Measurements from ENCODE around the gene DNAJC5. TPM values are rescaled to one million over a fixed set of nuclear protein-coding genes. Genes with fewer than 3 reads are reported as not detected.
"Not testable (repeated sequence)": the region's sequence is repeated elsewhere in the genome, so short reads cannot be mapped to it uniquely, and the experiment has no call there.

DNAJC5 gene
- total RNA-seq, 4 donors from 2014 or later: 18.5 to 26.4 (median 22.5) TPM

DNA sequence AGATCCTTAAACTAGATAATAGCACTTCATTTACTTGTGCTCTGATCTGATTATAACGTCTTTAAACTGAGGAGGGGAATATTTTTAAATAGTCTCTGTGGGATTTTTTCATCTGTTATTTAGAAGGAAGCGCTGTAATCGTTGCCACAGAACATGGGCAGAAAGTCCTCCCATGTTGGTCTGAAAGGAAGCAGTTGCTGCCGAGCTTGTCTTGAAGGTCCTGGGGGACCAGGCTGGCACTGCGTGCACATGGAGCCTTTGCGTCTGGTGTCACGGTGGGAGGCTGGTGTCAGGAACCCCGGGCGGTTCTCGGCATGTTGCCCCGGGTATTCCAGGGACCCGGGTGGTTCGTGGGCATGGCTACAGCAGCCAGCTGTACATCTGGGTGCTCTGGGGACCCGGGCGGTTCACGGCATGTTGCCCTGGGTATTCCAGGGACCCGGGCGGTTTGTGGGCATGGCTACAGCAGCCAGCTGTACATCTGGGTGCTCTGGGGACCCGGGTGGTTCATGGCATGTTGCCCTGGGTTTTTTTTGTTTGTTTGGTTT, 18.4 kb upstream of the DNAJC5 start:
- Histone ChIP-seq H3K27me3 (no peaks in the 10 kb centered on the region), H3K9me3 (no peaks in the 10 kb centered on the region), H3K4me3 (no peak overlapping the region), H3K27ac (peak overlapping the region in 3 of 4 donors; percentile 78 to 83 (median 82)), H3K36me3 (peaks cover 0 to 48% of the 10 kb centered on the region in 2 donors), H3K4me1 (peaks cover 18 to 19% of the 10 kb centered on the region in 2 donors)
- in situ Hi-C loops (cut with MboI; ENCODE audit: low sequenced_read_pairs in 4 of 4): no loop called here
- TF ChIP-seq, protein P1, sequence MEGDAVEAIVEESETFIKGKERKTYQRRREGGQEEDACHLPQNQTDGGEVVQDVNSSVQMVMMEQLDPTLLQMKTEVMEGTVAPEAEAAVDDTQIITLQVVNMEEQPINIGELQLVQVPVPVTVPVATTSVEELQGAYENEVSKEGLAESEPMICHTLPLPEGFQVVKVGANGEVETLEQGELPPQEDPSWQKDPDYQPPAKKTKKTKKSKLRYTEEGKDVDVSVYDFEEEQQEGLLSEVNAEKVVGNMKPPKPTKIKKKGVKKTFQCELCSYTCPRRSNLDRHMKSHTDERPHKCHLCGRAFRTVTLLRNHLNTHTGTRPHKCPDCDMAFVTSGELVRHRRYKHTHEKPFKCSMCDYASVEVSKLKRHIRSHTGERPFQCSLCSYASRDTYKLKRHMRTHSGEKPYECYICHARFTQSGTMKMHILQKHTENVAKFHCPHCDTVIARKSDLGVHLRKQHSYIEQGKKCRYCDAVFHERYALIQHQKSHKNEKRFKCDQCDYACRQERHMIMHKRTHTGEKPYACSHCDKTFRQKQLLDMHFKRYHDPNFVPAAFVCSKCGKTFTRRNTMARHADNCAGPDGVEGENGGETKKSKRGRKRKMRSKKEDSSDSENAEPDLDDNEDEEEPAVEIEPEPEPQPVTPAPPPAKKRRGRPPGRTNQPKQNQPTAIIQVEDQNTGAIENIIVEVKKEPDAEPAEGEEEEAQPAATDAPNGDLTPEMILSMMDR (IDR thresholded peaks at IDR 0.05 in 4 of 5, conservative IDR thresholded peaks at IDR 0.05 in 1 of 5): no peak
- no peak for TF ChIP-seq POLR2A (IDR thresholded peaks at IDR 0.05)
- DNase-seq (no peak), ATAC-seq (no peak)
- intact Hi-C loops (cut with DNase I; ENCODE audit: low total_unique reads): no loop called here

DNA sequence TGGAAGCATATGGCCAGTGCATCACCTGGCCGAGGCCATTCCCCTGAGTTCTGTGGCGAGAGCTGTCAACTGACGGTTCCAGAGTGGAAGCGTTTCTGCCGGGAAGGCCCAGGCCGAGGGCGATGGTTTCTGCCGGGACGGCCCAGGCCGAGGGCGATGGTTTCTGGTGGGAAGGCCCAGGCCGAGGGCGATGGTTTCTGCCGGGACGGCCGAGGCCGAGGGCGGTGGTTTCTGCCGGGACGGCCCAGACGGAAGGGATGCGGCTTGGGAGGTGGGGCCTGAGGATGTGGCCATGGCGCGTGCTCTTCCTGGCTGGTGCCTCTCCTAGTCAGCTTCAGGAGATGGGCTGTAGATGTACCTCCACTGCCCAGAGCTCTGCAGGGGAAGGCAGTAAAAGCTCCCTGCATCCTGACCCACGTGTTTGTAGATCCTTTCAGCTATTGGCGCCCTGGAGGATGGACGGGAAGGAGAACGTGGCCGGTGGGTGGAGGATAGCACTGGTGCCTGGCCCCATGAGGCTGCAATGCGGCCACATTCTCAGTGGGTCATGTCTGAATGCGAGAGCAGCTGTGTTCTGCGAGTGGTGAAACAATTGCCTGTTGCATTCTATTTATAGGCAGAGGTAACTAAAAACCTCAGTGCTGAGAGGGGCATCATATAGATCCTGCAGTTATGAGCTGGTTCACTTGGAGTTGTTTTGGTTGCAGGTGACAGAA, 17.0 kb upstream of the DNAJC5 start:
- peak; percentile 39 to 75 for DNase-seq
- peak; percentile 95 to 96 for ATAC-seq
- TF ChIP-seq, protein P1 (IDR thresholded peaks at IDR 0.05 in 4 of 5, conservative IDR thresholded peaks at IDR 0.05 in 1 of 5): no peak
- TF ChIP-seq POLR2A (IDR thresholded peaks at IDR 0.05): peak; percentile 15 to 42
- peak overlapping the region; percentile 77 to 83 (median 80) for H3K27ac ChIP-seq
- no peaks in the 10 kb centered on the region for H3K9me3 ChIP-seq
- in situ Hi-C loops (cut with MboI; ENCODE audit: low sequenced_read_pairs in 4 of 4): no loop called here
- H3K4me3 ChIP-seq: no peak overlapping the region
- intact Hi-C loops (cut with DNase I; ENCODE audit: low total_unique reads): no loop called here
- peaks cover 0 to 39% of the 10 kb centered on the region in 2 donors for H3K36me3 ChIP-seq
- H3K4me1 ChIP-seq: peaks cover 18 to 19% of the 10 kb centered on the region in 2 donors
- no peaks in the 10 kb centered on the region for H3K27me3 ChIP-seq

DNA sequence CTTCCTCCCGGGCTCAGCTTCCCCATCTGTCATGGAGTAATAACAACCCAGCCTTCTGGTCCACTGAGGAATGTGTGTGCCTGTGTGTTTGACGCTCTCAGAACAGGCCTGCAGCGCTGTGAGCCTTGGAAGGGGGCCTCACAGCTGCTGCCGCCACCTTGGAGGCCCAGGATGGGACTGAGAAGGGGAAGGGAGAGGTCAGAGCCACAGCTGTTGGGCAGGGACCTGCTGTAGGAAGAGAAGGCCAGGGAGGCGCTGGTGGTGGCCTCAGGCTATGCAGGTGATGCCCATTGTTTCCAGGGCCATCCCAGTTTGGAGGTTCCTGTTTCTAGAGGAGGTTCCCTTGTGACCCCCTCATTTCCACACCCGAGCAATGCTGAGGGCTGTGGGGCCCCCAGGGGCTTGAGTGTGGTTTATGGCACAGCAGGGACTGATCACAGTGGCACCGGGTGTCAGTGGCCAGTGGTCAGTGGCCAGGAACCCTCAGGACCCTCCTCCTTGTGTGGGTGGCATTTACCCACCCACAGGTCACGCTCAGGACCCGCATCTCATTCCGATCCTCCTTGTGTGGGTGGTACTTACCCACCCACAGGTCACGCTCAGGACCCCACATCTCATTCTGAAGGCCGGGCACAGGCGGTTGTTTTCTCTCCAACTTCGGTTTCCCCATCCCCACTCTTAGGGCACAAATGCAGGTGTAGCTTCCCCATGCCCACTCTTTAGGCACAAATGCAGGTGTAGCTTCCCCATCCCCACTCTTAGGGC, 15.8 kb upstream of the DNAJC5 start:
- DNase-seq (no peak), ATAC-seq (no peak)
- Histone ChIP-seq H3K27ac (peak overlapping the region; percentile 77 to 83 (median 80)), H3K4me3 (no peak overlapping the region), H3K27me3 (no peaks in the 10 kb centered on the region), H3K4me1 (peaks cover 23 to 24% of the 10 kb centered on the region in 2 donors), H3K9me3 (no peaks in the 10 kb centered on the region), H3K36me3 (peaks cover 0 to 37% of the 10 kb centered on the region in 2 donors)
- intact Hi-C loops (cut with DNase I; ENCODE audit: low total_unique reads) (no loop called here), in situ Hi-C loops (cut with MboI; ENCODE audit: low sequenced_read_pairs in 4 of 4) (no loop called here)
- TF ChIP-seq POLR2A (IDR thresholded peaks at IDR 0.05): no peak
- TF ChIP-seq, protein P1 (IDR thresholded peaks at IDR 0.05 in 4 of 5, conservative IDR thresholded peaks at IDR 0.05 in 1 of 5): no peak

DNA sequence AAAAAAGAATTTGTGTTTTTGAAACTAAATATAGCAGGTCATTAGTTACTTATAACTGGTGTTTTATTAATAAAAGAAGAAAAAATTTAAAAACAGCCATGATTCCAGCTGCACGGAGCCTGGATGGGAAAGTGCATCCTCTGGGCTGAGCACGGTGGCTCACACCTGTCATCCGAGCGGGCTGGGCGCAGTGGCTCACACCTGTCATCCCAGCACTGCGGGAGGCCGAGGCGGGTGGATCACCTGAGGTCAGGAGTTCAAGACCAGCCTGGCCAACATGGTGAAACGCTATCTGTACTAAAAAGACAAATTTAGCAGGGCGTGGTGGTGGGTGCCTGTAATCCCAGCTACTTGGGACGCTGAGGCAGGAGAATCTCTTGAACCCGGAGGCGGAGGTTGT, 14.0 kb upstream of the DNAJC5 start:
- H3K9me3 ChIP-seq; H3K4me3 ChIP-seq; ATAC-seq; H3K27ac ChIP-seq; DNase-seq; intact Hi-C loops (cut with DNase I; ENCODE audit: low total_unique reads); H3K27me3 ChIP-seq; in situ Hi-C loops (cut with MboI; ENCODE audit: low sequenced_read_pairs in 4 of 4): not testable (repeated sequence)
- Histone ChIP-seq H3K36me3 (peaks cover 0 to 26% of the 10 kb centered on the region in 2 donors), H3K4me1 (peaks cover 28 to 38% of the 10 kb centered on the region in 2 donors)
